ENCODE measurements around the gene KLHL15. TPM values are rescaled to one million over a fixed set of nuclear protein-coding genes. Genes with fewer than 3 reads are reported as not detected.

KLHL15 gene
- 6.7 and 10.0 TPM in 2 replicates for total RNA-seq

GRCh38 chrX:24027086-24027485 lies at the start of gene KLHL15:
TSS of gene KLHL15 (minus strand) at chrX:24027186. CDS start at chrX:24006693, 20,493 bp downstream.

DNA sequence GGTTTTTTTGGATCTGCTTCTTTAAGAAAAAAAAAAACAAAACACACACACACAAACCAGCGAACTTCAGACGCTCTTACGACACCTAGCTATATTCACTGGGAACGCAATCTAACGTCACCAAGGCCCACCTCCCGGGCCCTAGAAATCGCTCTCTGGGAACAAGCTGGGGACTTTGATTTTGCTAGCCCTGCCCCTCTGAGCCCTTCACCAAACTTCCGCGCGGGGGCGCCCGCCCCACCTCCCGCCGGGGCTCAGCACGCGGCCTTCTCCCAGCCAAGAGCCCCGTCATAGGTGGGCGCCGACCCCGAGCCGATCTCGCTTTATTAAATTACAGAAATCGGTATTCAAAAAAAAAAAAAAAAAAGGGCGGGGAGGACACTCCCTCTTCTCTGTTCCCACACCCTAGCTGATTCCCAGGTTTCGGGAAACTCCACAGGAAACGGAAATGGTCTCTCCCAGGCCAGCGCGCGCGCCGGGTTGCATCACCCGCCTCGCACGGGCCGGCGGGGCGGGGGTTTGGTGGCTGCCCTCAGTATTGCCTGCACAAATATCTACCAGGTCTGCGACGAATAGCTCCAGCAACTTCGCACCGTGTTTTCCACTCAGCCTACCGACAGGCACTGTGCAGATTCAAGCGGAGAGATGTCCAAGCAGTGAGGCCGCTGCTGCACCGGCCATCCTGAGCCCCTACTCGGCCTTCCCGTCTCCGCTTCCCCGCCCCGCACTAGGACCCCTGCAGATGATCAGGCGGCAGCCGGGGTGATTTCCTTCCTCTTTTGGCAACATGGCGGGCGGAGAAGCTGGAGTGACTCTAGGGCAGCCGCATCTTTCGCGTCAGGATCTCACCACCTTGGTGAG lies 27.4 kb upstream of the KLHL15 start, which contains the start of gene EIF2S3:
Gene EIF2S3 (plus strand): TSS at position 775 of the 861 bp plus-strand sequence. CDS start 13 bp downstream, at position 788.

Other genes with a start within 250 kb of the KLHL15 start
- gene SAT1, start 244.0 kb downstream of the KLHL15 start, total RNA-seq = 385 and 749 TPM in 2 replicates
- gene APOO, start 119.2 kb downstream of the KLHL15 start, total RNA-seq = 8.1 and 38.5 TPM in 2 replicates
- gene CXorf58, start 119.2 kb downstream of the KLHL15 start, total RNA-seq = not detected in 2 replicates
- gene EIF2S3, start 27.8 kb upstream of the KLHL15 start, total RNA-seq = 171 and 186 TPM in 2 replicates
- 20.9 and 35.2 TPM in 2 replicates for gene ZFX, start 122.5 kb upstream of the KLHL15 start, total RNA-seq